Psoas muscle (tissue), 8 donors: Measurements from ENCODE around the gene ARV1. TPM values are rescaled to one million over a fixed set of nuclear protein-coding genes. Genes with fewer than 3 reads are reported as not detected.
"Not testable (repeated sequence)": the region's sequence is repeated elsewhere in the genome, so short reads cannot be mapped to it uniquely, and the experiment has no call there.

Experiments
- ATAC-seq, 4 donors: fragments of 200-7000 bp; cut with Tn5 transposase; one replicate each; pipeline ENCODE4 v1.9.1; 2020; ENCODE audit warnings: moderate library complexity in 3 of 4, mild to moderate bottlenecking in 2 of 4
- DNase-seq, 2 donors: peaks; one replicate each; pipeline ENCODE4 v3.0.0-alpha.2; 2020
- H3K27ac ChIP-seq: fragments of 200-600 bp; one replicate; pipeline ENCODE4 v1.8.0; 2022
- H3K27me3 ChIP-seq, 3 donors: fragments of 200-600 bp in 1 of 3; one replicate each; pipeline versions ENCODE4 v1.6.1 to v1.8.0; 2013 to 2022; ENCODE audit warnings: low read length in 2 of 3, mild to moderate bottlenecking in 2 of 3, moderate library complexity in 1 of 3; ENCODE audit not compliant: insufficient read depth in 3 of 3
- H3K36me3 ChIP-seq, 2 donors: fragments of 200-600 bp in 1 of 2; one replicate each; pipeline versions ENCODE4 v1.6.1 to v1.8.0; 2013 to 2022; ENCODE audit warnings: low read depth in 1 of 2, mild to moderate bottlenecking in 1 of 2, moderate library complexity in 1 of 2; ENCODE audit not compliant: insufficient read depth in 1 of 2
- H3K4me1 ChIP-seq: fragments of 200-600 bp; one replicate; pipeline ENCODE4 v1.8.0; 2022
- H3K4me3 ChIP-seq: fragments of 200-600 bp; one replicate; pipeline ENCODE4 v1.8.0; 2022; ENCODE audit warnings: mild to moderate bottlenecking
- H3K9me3 ChIP-seq: fragments of 200-600 bp; one replicate; pipeline ENCODE4 v1.8.0; 2022
- WGBS, 3 donors: extraction: QIAGEN DNeasy Blood & Tissue Kit; methylation state at CpG; one replicate each; pipeline versions ENCODE4 v1.1.6 to v1.1.7; 2013; 5-methylcytosine and 5-hydroxymethylcytosine counted together
- intact Hi-C, 2 donors: fragments of 100-400 bp; cut with DNase I; formaldehyde crosslinking; loops; one replicate each; pipeline versions ENCODE4 v1.11.0 to v1.14.2; 2022
- polyA plus RNA-seq, 3 donors: library from polyadenylated mRNA; stranded (reverse); fragments of 200-250 nt; gene quantifications; one replicate each; pipeline ENCODE4 v1.2.3, GENCODE V29; 2013
- total RNA-seq, 4 donors: library from RNA; stranded (reverse); fragmentation: NEBNext Ultra II Directional in 2 of 4; extraction: Animal tissue kit (Norgen Biotek cat#: 25700) in 2 of 4; gene quantifications; one replicate each; pipeline versions ENCODE4 v1.2.1 to v1.2.4, GENCODE V29; 2021 to 2023
- TF ChIP-seq, protein P1 (sequence below): fragments of 200-600 bp; IDR thresholded peaks from one replicate; pipeline ENCODE4 v1.8.0; 2022; ENCODE audit warnings: antibody characterized with exemption
- donor health status: healthy with polysubstance abuse.
- donor health status: DM: no; HTN: no; CAD: no; lungs with moderate emphysema.
- donor health status: Bipolar disorder and iron deficiency.
- donor health status: healthy.
- donor health status: DM: yes; HTN: yes; CAD: no.
- donor health status: DM: no; HTN: no; CAD: no.
- donor health status: DM: no; HTN: no; CAD: no.
- donor health status: DM: yes; HTN: yes; CAD: no.

The ARV1 gene
- total and polyA plus RNA-seq, 7 donors: 7.9 to 22.5 (median 13.9) TPM

DNA sequence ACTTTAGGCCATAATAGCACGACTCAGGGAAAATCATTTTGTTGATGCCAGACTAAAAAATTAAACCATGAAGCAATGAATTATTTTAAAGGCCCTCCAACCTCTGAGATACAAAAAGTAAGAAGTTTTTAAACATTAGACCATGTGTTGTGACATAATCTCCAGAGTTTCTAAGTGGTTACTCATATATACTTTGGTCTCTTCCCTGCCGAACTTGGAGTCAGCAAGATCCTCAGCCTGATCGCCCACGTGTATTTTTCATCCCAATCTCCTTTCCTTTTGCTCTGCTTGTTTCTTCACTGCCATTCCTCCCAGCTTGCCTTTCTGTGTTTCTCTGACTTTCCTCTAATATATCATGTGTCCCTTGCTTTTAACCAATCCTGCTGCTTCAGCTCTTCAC is 3.8 kb downstream of the ARV1 start:
- no peak for ATAC-seq
- peaks cover 5% of the 10 kb centered on the region for H3K4me1 ChIP-seq
- intact Hi-C loops: no loop called here
- H3K27me3 ChIP-seq: no peaks in the 10 kb centered on the region
- H3K36me3 ChIP-seq: peaks cover 0 to 28% of the 10 kb centered on the region in 2 donors
- no peak for DNase-seq
- no peak overlapping the region for H3K4me3 ChIP-seq
- no peak overlapping the region for H3K27ac ChIP-seq
- H3K9me3 ChIP-seq: no peaks in the 10 kb centered on the region
- TF ChIP-seq, protein P1, sequence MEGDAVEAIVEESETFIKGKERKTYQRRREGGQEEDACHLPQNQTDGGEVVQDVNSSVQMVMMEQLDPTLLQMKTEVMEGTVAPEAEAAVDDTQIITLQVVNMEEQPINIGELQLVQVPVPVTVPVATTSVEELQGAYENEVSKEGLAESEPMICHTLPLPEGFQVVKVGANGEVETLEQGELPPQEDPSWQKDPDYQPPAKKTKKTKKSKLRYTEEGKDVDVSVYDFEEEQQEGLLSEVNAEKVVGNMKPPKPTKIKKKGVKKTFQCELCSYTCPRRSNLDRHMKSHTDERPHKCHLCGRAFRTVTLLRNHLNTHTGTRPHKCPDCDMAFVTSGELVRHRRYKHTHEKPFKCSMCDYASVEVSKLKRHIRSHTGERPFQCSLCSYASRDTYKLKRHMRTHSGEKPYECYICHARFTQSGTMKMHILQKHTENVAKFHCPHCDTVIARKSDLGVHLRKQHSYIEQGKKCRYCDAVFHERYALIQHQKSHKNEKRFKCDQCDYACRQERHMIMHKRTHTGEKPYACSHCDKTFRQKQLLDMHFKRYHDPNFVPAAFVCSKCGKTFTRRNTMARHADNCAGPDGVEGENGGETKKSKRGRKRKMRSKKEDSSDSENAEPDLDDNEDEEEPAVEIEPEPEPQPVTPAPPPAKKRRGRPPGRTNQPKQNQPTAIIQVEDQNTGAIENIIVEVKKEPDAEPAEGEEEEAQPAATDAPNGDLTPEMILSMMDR: no peak
- 72 to 89% (median 77%) methylated on average over 4 of the region's 4 CpGs for WGBS, 3 donors

GRCh38 chr1:230983811-230984210 is 4.9 kb downstream of the ARV1 start:
- Histone ChIP-seq H3K27ac (no peak overlapping the region), H3K27me3 (no peaks in the 10 kb centered on the region), H3K4me3 (no peak overlapping the region), H3K9me3 (no peaks in the 10 kb centered on the region), H3K4me1 (peaks cover 4% of the 10 kb centered on the region), H3K36me3 (peaks cover 0 to 33% of the 10 kb centered on the region in 2 donors)
- WGBS, 3 donors: 86 to 90% (median 87%) methylated on average over 5 of the region's 5 CpGs
- TF ChIP-seq, protein P1: no peak
- no peak for ATAC-seq
- intact Hi-C loops: no loop called here
- DNase-seq: no peak

GRCh38 chr1:230984622-230985515 is 6.0 kb downstream of the ARV1 start:
- H3K4me3 ChIP-seq, H3K27me3 ChIP-seq, H3K9me3 ChIP-seq, intact Hi-C loops, H3K4me1 ChIP-seq, ATAC-seq, DNase-seq, H3K27ac ChIP-seq: not testable (repeated sequence)
- 68 to 71% (median 70%) methylated on average over 9 to 10 of the region's 10 CpGs for WGBS, 3 donors
- peaks cover 0 to 44% of the 10 kb centered on the region in 2 donors for H3K36me3 ChIP-seq

- Histone ChIP-seq H3K27ac (no peak overlapping the region), H3K9me3 (no peaks in the 10 kb centered on the region), H3K27me3 (no peaks in the 10 kb centered on the region), H3K36me3 (peaks cover 2 to 52% of the 10 kb centered on the region in 2 donors), H3K4me1 (no peaks in the 10 kb centered on the region), H3K4me3 (no peak overlapping the region)
- no peak for DNase-seq
- WGBS, 3 donors: 94 to 96% (median 94%) methylated on average over 6 of the region's 6 CpGs
- TF ChIP-seq, protein P1: no peak
- intact Hi-C loops: no loop called here
- ATAC-seq: no peak
Measured at GRCh38 chr1:230985711-230986110, 6.8 kb downstream of the ARV1 start.

- DNase-seq: no peak
- 74 to 84% (median 74%) methylated on average over 7 of the region's 7 CpGs for WGBS, 3 donors
- H3K4me3 ChIP-seq: no peak overlapping the region
- H3K4me1 ChIP-seq: no peaks in the 10 kb centered on the region
- peaks cover 2 to 50% of the 10 kb centered on the region in 2 donors for H3K36me3 ChIP-seq
- TF ChIP-seq, protein P1: no peak
- no peaks in the 10 kb centered on the region for H3K9me3 ChIP-seq
- intact Hi-C loops: no loop called here
- no peak for ATAC-seq
- H3K27me3 ChIP-seq: no peaks in the 10 kb centered on the region
- H3K27ac ChIP-seq: no peak overlapping the region
Measured at GRCh38 chr1:230986976-230987375, 8.1 kb downstream of the ARV1 start.
